ENCODE data around the gene SERPINA6.

The SERPINA6 gene

GRCh38 chr14:94365624-94366023 lies 42.5 kb upstream of the SERPINA6 start:
- no peak for FAIRE-seq
- no peak for DNase-seq (ENCODE audit: insufficient read length, low spot score)
- TF ChIP-seq POLR2A (IDR thresholded peaks at IDR 0.05; ENCODE audit: low read depth, low read length) (no peak), SPI1 (IDR thresholded peaks at IDR 0.05; ENCODE audit: low read depth, low read length) (no peak), POLR2AphosphoS5 (IDR thresholded peaks at IDR 0.05; ENCODE audit: low read depth, low read length) (no peak), TAF1 (IDR thresholded peaks at IDR 0.05; ENCODE audit: low read depth, low read length) (no peak), PAX5 (IDR thresholded peaks at IDR 0.05; ENCODE audit: insufficient read depth, low read length, severe bottlenecking) (no peak), POU2F2 (IDR thresholded peaks at IDR 0.05; ENCODE audit: low read depth, low read length) (no peak)

- DNase-seq (ENCODE audit: insufficient read length, low spot score) (no peak), FAIRE-seq (no peak)
- no peak for TF ChIP-seq POLR2A (IDR thresholded peaks at IDR 0.05; ENCODE audit: low read depth, low read length)
- no peak for TF ChIP-seq SPI1 (IDR thresholded peaks at IDR 0.05; ENCODE audit: low read depth, low read length)
- TF ChIP-seq PAX5 (IDR thresholded peaks at IDR 0.05; ENCODE audit: insufficient read depth, low read length, severe bottlenecking), result no peak
- no peak for TF ChIP-seq POLR2AphosphoS5 (IDR thresholded peaks at IDR 0.05; ENCODE audit: low read depth, low read length)
- no peak for TF ChIP-seq POU2F2 (IDR thresholded peaks at IDR 0.05; ENCODE audit: low read depth, low read length)
- no peak for TF ChIP-seq TAF1 (IDR thresholded peaks at IDR 0.05; ENCODE audit: low read depth, low read length)
Observed at GRCh38 chr14:94364964-94365363, 41.8 kb upstream of the SERPINA6 start.

- TF ChIP-seq SPI1 (IDR thresholded peaks at IDR 0.05; ENCODE audit: low read depth, low read length) (no peak), POLR2AphosphoS5 (IDR thresholded peaks at IDR 0.05; ENCODE audit: low read depth, low read length) (no peak), POLR2A (IDR thresholded peaks at IDR 0.05; ENCODE audit: low read depth, low read length) (no peak), PAX5 (IDR thresholded peaks at IDR 0.05; ENCODE audit: insufficient read depth, low read length, severe bottlenecking) (no peak), TAF1 (IDR thresholded peaks at IDR 0.05; ENCODE audit: low read depth, low read length) (no peak), POU2F2 (IDR thresholded peaks at IDR 0.05; ENCODE audit: low read depth, low read length) (no peak)
- DNase-seq (ENCODE audit: insufficient read length, low spot score), result no peak
- no peak for FAIRE-seq
Observed at GRCh38 chr14:94364037-94364436, 40.9 kb upstream of the SERPINA6 start.

DNA sequence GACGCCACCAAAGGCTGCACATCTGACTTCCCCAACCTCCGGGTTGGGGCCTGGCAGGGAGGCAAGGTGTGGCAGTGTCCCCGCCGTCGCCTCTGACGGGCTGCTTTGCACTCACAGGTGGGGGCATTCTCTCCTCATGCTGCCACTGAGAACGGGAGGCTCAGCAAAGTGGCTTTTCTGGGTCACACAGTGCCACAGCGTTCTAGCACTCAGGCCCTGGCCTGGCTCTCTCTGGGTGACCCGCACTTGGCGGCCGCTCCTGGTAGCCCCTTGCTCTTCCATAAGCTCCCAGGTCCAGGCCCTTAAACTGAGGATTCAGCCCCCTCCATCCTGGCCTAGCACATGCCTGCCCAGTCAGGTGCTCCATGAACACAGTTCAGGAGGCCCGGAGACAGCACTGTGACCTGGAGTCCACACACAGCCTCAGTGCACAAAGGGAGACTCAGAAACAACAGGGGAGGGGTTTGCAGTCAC lies 40.1 kb upstream of the SERPINA6 start:
- FAIRE-seq (no peak), DNase-seq (ENCODE audit: insufficient read length, low spot score) (no peak)
- no peak for TF ChIP-seq POU2F2 (IDR thresholded peaks at IDR 0.05; ENCODE audit: low read depth, low read length)
- TF ChIP-seq POLR2AphosphoS5 (IDR thresholded peaks at IDR 0.05; ENCODE audit: low read depth, low read length), result no peak
- no peak for TF ChIP-seq SPI1 (IDR thresholded peaks at IDR 0.05; ENCODE audit: low read depth, low read length)
- TF ChIP-seq PAX5 (IDR thresholded peaks at IDR 0.05; ENCODE audit: insufficient read depth, low read length, severe bottlenecking), result no peak
- no peak for TF ChIP-seq POLR2A (IDR thresholded peaks at IDR 0.05; ENCODE audit: low read depth, low read length)
- no peak for TF ChIP-seq TAF1 (IDR thresholded peaks at IDR 0.05; ENCODE audit: low read depth, low read length)

DNA sequence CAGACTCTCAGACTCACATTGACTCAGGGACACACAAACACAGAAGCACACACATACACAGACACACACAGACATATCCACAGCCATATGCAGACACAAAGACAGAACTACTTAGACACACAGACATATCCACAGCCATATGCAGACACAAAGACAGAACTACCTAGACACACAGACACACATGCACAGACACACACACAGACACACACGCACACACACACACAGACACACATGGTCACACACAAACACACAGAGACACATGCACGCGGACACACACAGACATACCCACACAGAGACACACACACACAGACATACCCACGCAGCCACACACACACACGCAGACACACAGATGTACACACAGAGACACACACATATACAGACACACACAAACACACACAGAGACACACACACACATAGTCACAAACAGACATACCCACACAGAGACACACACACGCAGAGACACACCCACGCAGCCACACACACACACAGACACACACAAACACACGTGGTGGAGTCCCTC lies 39.5 kb upstream of the SERPINA6 start:
- no peak for DNase-seq (ENCODE audit: insufficient read length, low spot score)
- TF ChIP-seq POLR2A (IDR thresholded peaks at IDR 0.05; ENCODE audit: low read depth, low read length) (no peak), PAX5 (IDR thresholded peaks at IDR 0.05; ENCODE audit: insufficient read depth, low read length, severe bottlenecking) (no peak), TAF1 (IDR thresholded peaks at IDR 0.05; ENCODE audit: low read depth, low read length) (no peak), SPI1 (IDR thresholded peaks at IDR 0.05; ENCODE audit: low read depth, low read length) (no peak), POU2F2 (IDR thresholded peaks at IDR 0.05; ENCODE audit: low read depth, low read length) (no peak), POLR2AphosphoS5 (IDR thresholded peaks at IDR 0.05; ENCODE audit: low read depth, low read length) (no peak)
- no peak for FAIRE-seq

- FAIRE-seq, result no peak
- no peak for TF ChIP-seq PAX5 (IDR thresholded peaks at IDR 0.05; ENCODE audit: insufficient read depth, low read length, severe bottlenecking)
- TF ChIP-seq SPI1 (IDR thresholded peaks at IDR 0.05; ENCODE audit: low read depth, low read length), result no peak
- TF ChIP-seq POU2F2 (IDR thresholded peaks at IDR 0.05; ENCODE audit: low read depth, low read length), result no peak
- no peak for TF ChIP-seq TAF1 (IDR thresholded peaks at IDR 0.05; ENCODE audit: low read depth, low read length)
- TF ChIP-seq POLR2AphosphoS5 (IDR thresholded peaks at IDR 0.05; ENCODE audit: low read depth, low read length), result no peak
- no peak for TF ChIP-seq POLR2A (IDR thresholded peaks at IDR 0.05; ENCODE audit: low read depth, low read length)
- no peak for DNase-seq (ENCODE audit: insufficient read length, low spot score)
Observed at GRCh38 chr14:94361682-94362081, 38.5 kb upstream of the SERPINA6 start.

DNA sequence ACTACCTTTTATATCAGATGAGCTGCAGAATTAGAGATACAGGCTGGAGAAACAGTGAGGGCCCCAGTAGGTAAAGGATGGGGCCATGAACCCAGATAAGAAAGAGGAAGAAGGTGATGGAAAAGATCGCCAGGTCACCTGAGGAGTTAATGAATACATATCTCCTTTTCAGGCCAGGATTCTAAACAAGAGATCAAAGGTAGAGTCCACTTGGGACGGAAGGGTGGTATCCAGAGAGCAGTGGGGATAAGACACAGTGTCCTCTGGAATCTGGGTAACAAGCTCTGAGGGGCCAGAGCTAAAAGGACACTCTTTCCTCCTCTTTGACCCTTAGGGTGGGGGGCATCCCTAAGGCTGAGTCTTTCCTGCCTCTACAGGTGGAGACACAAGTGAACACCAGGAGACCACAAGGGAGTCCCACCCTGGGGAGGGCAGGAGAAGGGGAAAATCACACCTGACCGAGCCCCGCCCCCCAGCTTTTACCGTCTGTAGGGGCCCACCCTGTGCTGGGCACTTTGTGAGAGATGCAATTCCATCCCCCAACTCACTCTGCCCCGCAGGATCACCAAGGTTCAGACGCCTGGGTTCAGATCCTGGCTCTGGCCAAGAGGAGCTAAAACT lies 37.9 kb upstream of the SERPINA6 start:
- DNase-seq (ENCODE audit: insufficient read length, low spot score) (no peak), FAIRE-seq (no peak)
- TF ChIP-seq POLR2A (IDR thresholded peaks at IDR 0.05; ENCODE audit: low read depth, low read length) (no peak), POLR2AphosphoS5 (IDR thresholded peaks at IDR 0.05; ENCODE audit: low read depth, low read length) (no peak), SPI1 (IDR thresholded peaks at IDR 0.05; ENCODE audit: low read depth, low read length) (no peak), TAF1 (IDR thresholded peaks at IDR 0.05; ENCODE audit: low read depth, low read length) (no peak), PAX5 (IDR thresholded peaks at IDR 0.05; ENCODE audit: insufficient read depth, low read length, severe bottlenecking) (no peak), POU2F2 (IDR thresholded peaks at IDR 0.05; ENCODE audit: low read depth, low read length) (no peak)

DNA sequence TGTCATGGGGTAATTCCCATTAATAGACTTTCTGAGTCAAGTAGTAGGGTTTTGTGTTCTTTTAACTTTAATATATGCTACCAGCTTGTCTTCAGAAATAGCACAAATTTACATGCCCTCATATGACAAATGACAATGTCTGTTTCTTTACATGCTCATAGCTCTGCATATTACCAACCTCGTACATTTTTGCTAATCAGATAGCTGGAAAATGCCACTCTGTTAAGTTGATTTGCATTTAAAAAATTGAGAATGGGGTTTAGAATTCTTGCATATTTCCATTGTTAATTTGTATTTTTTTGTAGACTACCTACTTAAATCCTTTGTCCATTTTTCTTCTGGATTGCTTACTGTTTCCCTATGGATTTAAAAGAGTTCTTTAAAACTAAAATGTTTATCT lies 34.0 kb upstream of the SERPINA6 start:
- DNase-seq (ENCODE audit: insufficient read length, low spot score), result no peak
- FAIRE-seq, result no peak
- TF ChIP-seq POLR2AphosphoS5 (IDR thresholded peaks at IDR 0.05; ENCODE audit: low read depth, low read length) (no peak), SPI1 (IDR thresholded peaks at IDR 0.05; ENCODE audit: low read depth, low read length) (no peak), POU2F2 (IDR thresholded peaks at IDR 0.05; ENCODE audit: low read depth, low read length) (no peak), TAF1 (IDR thresholded peaks at IDR 0.05; ENCODE audit: low read depth, low read length) (no peak), POLR2A (IDR thresholded peaks at IDR 0.05; ENCODE audit: low read depth, low read length) (no peak), PAX5 (IDR thresholded peaks at IDR 0.05; ENCODE audit: insufficient read depth, low read length, severe bottlenecking) (no peak)

- FAIRE-seq (no peak), DNase-seq (ENCODE audit: insufficient read length, low spot score) (no peak)
- TF ChIP-seq PAX5 (IDR thresholded peaks at IDR 0.05; ENCODE audit: insufficient read depth, low read length, severe bottlenecking) (no peak), POU2F2 (IDR thresholded peaks at IDR 0.05; ENCODE audit: low read depth, low read length) (no peak), POLR2AphosphoS5 (IDR thresholded peaks at IDR 0.05; ENCODE audit: low read depth, low read length) (no peak), TAF1 (IDR thresholded peaks at IDR 0.05; ENCODE audit: low read depth, low read length) (no peak)
Observed at GRCh38 chr14:94356379-94357056, 33.4 kb upstream of the SERPINA6 start.

Measured in GM12891 (cell line).